ENCODE data around the gene C1R.

C1R gene

DNA sequence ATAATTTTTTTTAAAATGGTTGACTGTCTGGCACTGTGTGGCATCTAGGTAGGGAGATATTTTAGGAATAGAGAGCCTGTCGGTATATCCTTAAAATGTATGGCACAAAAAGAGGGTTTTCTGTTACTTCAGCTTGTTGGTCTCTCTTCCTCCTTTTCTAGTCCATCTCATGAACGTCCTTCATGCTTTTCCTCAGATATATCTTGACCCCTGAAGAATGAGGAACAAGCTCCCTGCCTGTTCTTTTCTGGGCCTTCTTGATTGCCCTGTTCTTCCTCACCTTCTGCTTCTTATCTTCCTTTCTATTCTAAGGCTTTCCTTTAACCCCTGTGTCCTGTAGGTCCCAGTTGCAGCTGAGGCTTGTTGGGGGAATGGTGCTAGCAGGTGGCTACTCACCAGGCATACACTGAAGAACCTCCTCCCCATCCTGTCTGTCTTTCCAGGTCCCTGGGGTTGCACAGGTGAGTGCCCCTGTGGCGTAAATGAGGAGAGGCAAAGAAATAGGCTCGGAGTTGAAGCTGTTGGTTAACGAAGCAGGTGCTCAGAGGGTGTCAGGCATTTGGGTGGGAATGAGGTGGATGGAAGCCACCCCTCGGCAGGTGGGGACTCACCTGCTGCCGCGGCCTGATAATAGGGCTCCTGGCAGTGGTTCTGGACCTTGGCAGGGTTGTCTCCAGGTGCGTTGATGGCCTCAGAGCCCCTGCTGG is 7.2 kb upstream of the C1R start:
- DNase-seq (ENCODE audit: low read depth): peak; percentile 18
- TF ChIP-seq, protein P1, sequence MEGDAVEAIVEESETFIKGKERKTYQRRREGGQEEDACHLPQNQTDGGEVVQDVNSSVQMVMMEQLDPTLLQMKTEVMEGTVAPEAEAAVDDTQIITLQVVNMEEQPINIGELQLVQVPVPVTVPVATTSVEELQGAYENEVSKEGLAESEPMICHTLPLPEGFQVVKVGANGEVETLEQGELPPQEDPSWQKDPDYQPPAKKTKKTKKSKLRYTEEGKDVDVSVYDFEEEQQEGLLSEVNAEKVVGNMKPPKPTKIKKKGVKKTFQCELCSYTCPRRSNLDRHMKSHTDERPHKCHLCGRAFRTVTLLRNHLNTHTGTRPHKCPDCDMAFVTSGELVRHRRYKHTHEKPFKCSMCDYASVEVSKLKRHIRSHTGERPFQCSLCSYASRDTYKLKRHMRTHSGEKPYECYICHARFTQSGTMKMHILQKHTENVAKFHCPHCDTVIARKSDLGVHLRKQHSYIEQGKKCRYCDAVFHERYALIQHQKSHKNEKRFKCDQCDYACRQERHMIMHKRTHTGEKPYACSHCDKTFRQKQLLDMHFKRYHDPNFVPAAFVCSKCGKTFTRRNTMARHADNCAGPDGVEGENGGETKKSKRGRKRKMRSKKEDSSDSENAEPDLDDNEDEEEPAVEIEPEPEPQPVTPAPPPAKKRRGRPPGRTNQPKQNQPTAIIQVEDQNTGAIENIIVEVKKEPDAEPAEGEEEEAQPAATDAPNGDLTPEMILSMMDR (IDR thresholded peaks at IDR 0.05; ENCODE audit: low read depth, low read length): no peak
- TF ChIP-seq, protein P2, sequence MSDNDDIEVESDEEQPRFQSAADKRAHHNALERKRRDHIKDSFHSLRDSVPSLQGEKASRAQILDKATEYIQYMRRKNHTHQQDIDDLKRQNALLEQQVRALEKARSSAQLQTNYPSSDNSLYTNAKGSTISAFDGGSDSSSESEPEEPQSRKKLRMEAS (IDR thresholded peaks at IDR 0.05; ENCODE audit: low read depth, low read length): no peak
- TF ChIP-seq MYC (IDR thresholded peaks at IDR 0.05; ENCODE audit: low read depth, low read length): no peak
- no peak for TF ChIP-seq POLR2A (IDR thresholded peaks at IDR 0.05; ENCODE audit: extremely low read depth, insufficient read length)

DNA sequence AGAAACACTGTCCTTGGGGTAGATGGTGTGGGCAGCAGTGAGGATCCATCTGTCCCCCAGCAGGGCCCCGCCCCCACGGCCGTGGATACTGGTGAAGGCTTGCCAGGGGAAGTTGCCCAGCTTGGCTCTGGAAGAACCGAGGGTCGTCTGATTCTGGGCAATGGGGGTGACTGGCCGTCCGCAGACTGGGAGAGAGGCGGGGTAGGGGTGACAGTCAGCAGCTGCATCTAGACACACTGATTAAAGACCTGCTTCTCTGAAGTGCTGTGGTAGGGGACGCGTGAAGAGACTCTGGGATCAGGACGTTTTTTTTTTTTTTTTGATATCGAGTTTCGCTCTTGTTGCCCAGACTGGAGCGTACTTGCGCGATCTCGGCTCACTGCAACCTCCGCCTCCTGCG is 4.7 kb upstream of the C1R start:
- no peak overlapping the region for H3K4me3 ChIP-seq (ENCODE audit: low read depth, low read length)
- TF ChIP-seq, protein P1 (IDR thresholded peaks at IDR 0.05; ENCODE audit: low read depth, low read length): no peak
- TF ChIP-seq, protein P2 (IDR thresholded peaks at IDR 0.05; ENCODE audit: low read depth, low read length): no peak
- TF ChIP-seq POLR2A (IDR thresholded peaks at IDR 0.05; ENCODE audit: extremely low read depth, insufficient read length) (no peak), MYC (IDR thresholded peaks at IDR 0.05; ENCODE audit: low read depth, low read length) (no peak)
- DNase-seq (ENCODE audit: low read depth): no peak

More for the DNA sequence above, 7.2 kb upstream of the C1R start:
- no peak overlapping the region for H3K4me3 ChIP-seq (ENCODE audit: low read depth, low read length)

- no peak for DNase-seq (ENCODE audit: low read depth)
- TF ChIP-seq POLR2A (IDR thresholded peaks at IDR 0.05; ENCODE audit: extremely low read depth, insufficient read length): no peak
- TF ChIP-seq, protein P1 (IDR thresholded peaks at IDR 0.05; ENCODE audit: low read depth, low read length): no peak
- TF ChIP-seq, protein P2 (IDR thresholded peaks at IDR 0.05; ENCODE audit: low read depth, low read length): no peak
- TF ChIP-seq MYC (IDR thresholded peaks at IDR 0.05; ENCODE audit: low read depth, low read length): no peak
- no peak overlapping the region for H3K4me3 ChIP-seq (ENCODE audit: low read depth, low read length)
These were observed 4.0 kb upstream of the C1R start for GRCh38 chr12:7096006-7096932.

DNA sequence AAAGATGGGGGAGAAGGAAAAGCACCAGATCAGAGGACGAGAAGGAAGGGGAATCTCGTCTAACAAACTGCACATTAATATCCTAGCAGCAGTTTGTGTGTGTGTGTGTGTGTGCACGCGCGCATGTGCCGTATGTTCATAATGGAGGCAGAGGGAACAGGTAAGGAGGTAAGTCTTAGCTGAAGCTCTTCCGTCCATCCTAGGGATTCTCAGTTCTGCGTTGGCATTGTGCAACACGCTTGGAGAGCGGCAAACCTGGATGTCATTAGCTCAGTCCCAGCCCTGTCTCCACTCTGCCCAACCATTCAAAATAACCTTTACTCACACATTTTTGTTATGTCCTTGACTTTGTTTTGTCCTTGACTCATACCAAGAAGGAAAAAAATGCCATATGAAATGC is 1.6 kb upstream of the C1R start:
- TF ChIP-seq POLR2A (IDR thresholded peaks at IDR 0.05; ENCODE audit: extremely low read depth, insufficient read length) (no peak), MYC (IDR thresholded peaks at IDR 0.05; ENCODE audit: low read depth, low read length) (no peak)
- TF ChIP-seq, protein P1 (IDR thresholded peaks at IDR 0.05; ENCODE audit: low read depth, low read length): no peak
- TF ChIP-seq, protein P2 (IDR thresholded peaks at IDR 0.05; ENCODE audit: low read depth, low read length): no peak
- H3K4me3 ChIP-seq (ENCODE audit: low read depth, low read length): no peak overlapping the region
- no peak for DNase-seq (ENCODE audit: low read depth)

GRCh38 chr12:7093486-7093885 is 1.2 kb upstream of the C1R start:
- no peak overlapping the region for H3K4me3 ChIP-seq (ENCODE audit: low read depth, low read length)
- TF ChIP-seq, protein P2 (IDR thresholded peaks at IDR 0.05; ENCODE audit: low read depth, low read length): no peak
- TF ChIP-seq, protein P1 (IDR thresholded peaks at IDR 0.05; ENCODE audit: low read depth, low read length): no peak
- TF ChIP-seq MYC (IDR thresholded peaks at IDR 0.05; ENCODE audit: low read depth, low read length) (no peak), POLR2A (IDR thresholded peaks at IDR 0.05; ENCODE audit: extremely low read depth, insufficient read length) (no peak)
- DNase-seq (ENCODE audit: low read depth): no peak

Measured in NB4 (cell line).